Astrocyte (in vitro differentiated cells and primary cell): Measurements from ENCODE around the gene ABCG5. TPM values are rescaled to one million over a fixed set of nuclear protein-coding genes. Genes with fewer than 3 reads are reported as not detected.

Experiments used
- DNase-seq: peaks from one replicate; pipeline ENCODE4 v3.0.0-alpha.2; 2010; ENCODE audit warnings: low read depth
- FAIRE-seq: peaks from 2 replicates; lab custom pipeline; 2011; peaks lifted over from hg19 to GRCh38; lab: Jason Lieb, UNC
- H2AFZ ChIP-seq: 2 replicates; pipeline ENCODE4 v1.6.0; 2012; ENCODE audit warnings: low read depth, low read length, inconsistent platforms
- H3K27ac ChIP-seq: 2 replicates; pipeline ENCODE4 v1.5.1; 2011; ENCODE audit warnings: low read depth, low read length, inconsistent platforms
- H3K27me3 ChIP-seq: 2 replicates; pipeline ENCODE4 v1.6.0; 2011; ENCODE audit warnings: low read length, inconsistent platforms; ENCODE audit not compliant: insufficient read depth
- H3K36me3 ChIP-seq: 2 replicates; pipeline ENCODE4 v1.5.1; 2011; ENCODE audit warnings: low read length, inconsistent platforms; ENCODE audit not compliant: insufficient read depth
- H3K4me1 ChIP-seq: 2 replicates; pipeline ENCODE4 v1.5.1; 2011; ENCODE audit warnings: low read length, inconsistent platforms; ENCODE audit not compliant: insufficient read depth
- H3K4me2 ChIP-seq: 2 replicates; pipeline ENCODE4 v1.6.0; 2012; ENCODE audit warnings: low read length, inconsistent platforms
- H3K4me3 ChIP-seq: 2 replicates; pipeline ENCODE4 v1.5.1; 2011; ENCODE audit warnings: low read depth, mild to moderate bottlenecking, low read length, inconsistent platforms; ENCODE audit not compliant: insufficient read depth
- H3K79me2 ChIP-seq: 2 replicates; pipeline ENCODE4 v1.6.0; 2012; ENCODE audit warnings: mild to moderate bottlenecking, low read length, inconsistent platforms; ENCODE audit not compliant: insufficient read depth
- H3K9ac ChIP-seq: 2 replicates; pipeline ENCODE4 v1.6.0; 2012; ENCODE audit warnings: mild to moderate bottlenecking, low read length, inconsistent platforms
- H3K9me3 ChIP-seq: 2 replicates; pipeline ENCODE4 v1.5.1; 2012; ENCODE audit warnings: low read depth, mild to moderate bottlenecking, low read length, inconsistent platforms; ENCODE audit not compliant: insufficient read depth
- H4K20me1 ChIP-seq: 2 replicates; pipeline ENCODE4 v1.6.0; 2012; ENCODE audit warnings: low read length, inconsistent platforms; ENCODE audit not compliant: insufficient read depth
- H3K27ac Mint-ChIP-seq: one replicate; pipeline ENCODE4 v1.8.0; 2021; ENCODE audit warnings: mild to moderate bottlenecking, mixed read lengths; ENCODE audit not compliant: unreplicated experiment
- H3K27me3 Mint-ChIP-seq: one replicate; pipeline ENCODE4 v1.8.0; 2021; ENCODE audit warnings: low read depth, mixed read lengths; ENCODE audit not compliant: unreplicated experiment
- H3K36me3 Mint-ChIP-seq: one replicate; pipeline ENCODE4 v1.8.0; 2021; ENCODE audit warnings: low read depth, mixed read lengths; ENCODE audit not compliant: unreplicated experiment
- H3K4me1 Mint-ChIP-seq: one replicate; pipeline ENCODE4 v1.8.0; 2021; ENCODE audit warnings: low read depth, mixed read lengths; ENCODE audit not compliant: unreplicated experiment
- H3K4me3 Mint-ChIP-seq: one replicate; pipeline ENCODE4 v1.8.0; 2021; ENCODE audit warnings: mild to moderate bottlenecking, moderate library complexity, mixed read lengths; ENCODE audit not compliant: unreplicated experiment
- H3K9me3 Mint-ChIP-seq: one replicate; pipeline ENCODE4 v1.8.0; 2021; ENCODE audit warnings: mild to moderate bottlenecking, mixed read lengths; ENCODE audit not compliant: unreplicated experiment
- CTCF ChIP-seq: IDR thresholded peaks from 2 replicates; pipeline ENCODE4 v1.5.1; 2011; ENCODE audit warnings: low read depth, mild to moderate bottlenecking, inconsistent platforms, low read length, moderate library complexity; ENCODE audit not compliant: insufficient read depth
- EZH2 ChIP-seq: IDR thresholded peaks from 2 replicates; pipeline ENCODE4 v1.6.1; 2012; ENCODE audit warnings: mild to moderate bottlenecking, low read length, inconsistent platforms; ENCODE audit not compliant: insufficient read depth
- total RNA-seq: library from RNA; stranded (reverse); gene quantifications from 2 replicates; pipeline ENCODE4 v1.2.1, GENCODE V29; 2021

Gene ABCG5
- total RNA-seq, 1 donor from 2014 or later: not detected

- peak overlapping the region; percentile 15 for H3K4me2 ChIP-seq
- no peak for TF ChIP-seq EZH2
- peak; percentile 98 for TF ChIP-seq CTCF
- no peaks in the 10 kb centered on the region for H3K4me1 ChIP-seq
- no peak overlapping the region for H3K27ac ChIP-seq
- H3K27ac Mint-ChIP-seq: no peak overlapping the region
- peaks cover 35% of the 10 kb centered on the region for H3K27me3 Mint-ChIP-seq
- H3K4me3 ChIP-seq: no peak overlapping the region
- H3K79me2 ChIP-seq: no peaks in the 10 kb centered on the region
- H3K4me1 Mint-ChIP-seq: no peaks in the 10 kb centered on the region
- DNase-seq (peak; percentile 42), FAIRE-seq (peak; percentile 68)
- H3K36me3 Mint-ChIP-seq: peaks cover 2% of the 10 kb centered on the region
- no peak overlapping the region for H3K9ac ChIP-seq
- no peaks in the 10 kb centered on the region for H3K36me3 ChIP-seq
- H3K9me3 Mint-ChIP-seq: no peaks in the 10 kb centered on the region
- H3K4me3 Mint-ChIP-seq: no peak overlapping the region
- H3K27me3 ChIP-seq: peaks cover under 1% of the 10 kb centered on the region
- no peaks in the 10 kb centered on the region for H3K9me3 ChIP-seq
- no peaks in the 10 kb centered on the region for H4K20me1 ChIP-seq
- peak overlapping the region; percentile 42 for H2AFZ ChIP-seq
Observed at GRCh38 chr2:43877782-43878464, 39.3 kb upstream of the ABCG5 start.

- H3K4me1 ChIP-seq: no peaks in the 10 kb centered on the region
- no peak overlapping the region for H3K4me3 ChIP-seq
- no peaks in the 10 kb centered on the region for H3K79me2 ChIP-seq
- H3K9me3 Mint-ChIP-seq: peaks cover 13% of the 10 kb centered on the region
- no peaks in the 10 kb centered on the region for H3K4me1 Mint-ChIP-seq
- no peaks in the 10 kb centered on the region for H4K20me1 ChIP-seq
- peaks cover 64% of the 10 kb centered on the region for H3K27me3 Mint-ChIP-seq
- no peaks in the 10 kb centered on the region for H3K36me3 Mint-ChIP-seq
- H3K4me3 Mint-ChIP-seq: no peak overlapping the region
- no peak for TF ChIP-seq EZH2
- no peak for TF ChIP-seq CTCF
- peaks cover 11% of the 10 kb centered on the region for H3K27me3 ChIP-seq
- H3K9me3 ChIP-seq: no peaks in the 10 kb centered on the region
- H3K36me3 ChIP-seq: no peaks in the 10 kb centered on the region
- no peak overlapping the region for H3K4me2 ChIP-seq
- no peak overlapping the region for H2AFZ ChIP-seq
- no peak overlapping the region for H3K27ac ChIP-seq
- DNase-seq: no peak
- no peak overlapping the region for H3K27ac Mint-ChIP-seq
- H3K9ac ChIP-seq: no peak overlapping the region
- FAIRE-seq: no peak
Observed at GRCh38 chr2:43874776-43875451, 36.3 kb upstream of the ABCG5 start.

- no peak for FAIRE-seq
- peaks cover 84% of the 10 kb centered on the region for H3K27me3 Mint-ChIP-seq
- H3K27me3 ChIP-seq: peaks cover 31% of the 10 kb centered on the region
Observed at GRCh38 chr2:43872151-43872550, 33.5 kb upstream of the ABCG5 start.

More at GRCh38 chr2:43872151-43872550, 33.5 kb upstream of the ABCG5 start:
- Histone ChIP-seq H3K9me3 (no peaks in the 10 kb centered on the region), H2AFZ (no peak overlapping the region), H3K27ac (no peak overlapping the region), H3K4me3 (no peak overlapping the region), H3K79me2 (no peaks in the 10 kb centered on the region), H3K4me2 (no peak overlapping the region), H4K20me1 (no peaks in the 10 kb centered on the region), H3K9ac (no peak overlapping the region), H3K36me3 (no peaks in the 10 kb centered on the region), H3K4me1 (no peaks in the 10 kb centered on the region)
- DNase-seq: no peak
- H3K4me1 Mint-ChIP-seq: no peaks in the 10 kb centered on the region
- H3K27ac Mint-ChIP-seq: no peak overlapping the region
- H3K36me3 Mint-ChIP-seq: no peaks in the 10 kb centered on the region
- no peak for TF ChIP-seq EZH2
- TF ChIP-seq CTCF: no peak
- H3K4me3 Mint-ChIP-seq: no peak overlapping the region
- peaks cover 16% of the 10 kb centered on the region for H3K9me3 Mint-ChIP-seq
